HepG2 (cell line): Measurements from ENCODE around the gene SOST. TPM values are rescaled to one million over a fixed set of nuclear protein-coding genes. Genes with fewer than 3 reads are reported as not detected.

ENCODE experiments used
- ATF2 ChIP-seq: sonication (generic); formaldehyde crosslinking; IDR thresholded peaks from 2 replicates; pipeline ENCODE4 v1.4.0; 2020; ENCODE audit warnings: missing genetic modification reagents
- BRF2 ChIP-seq: sonication (generic); formaldehyde crosslinking; IDR thresholded peaks from 2 replicates; pipeline ENCODE4 v1.8.1; 2022; ENCODE audit warnings: mild to moderate bottlenecking, missing genetic modification reagents
- CENPT ChIP-seq: sonication (generic); formaldehyde crosslinking; IDR thresholded peaks from 2 replicates; pipeline ENCODE4 v1.8.0; 2022; ENCODE audit warnings: low read depth, mild to moderate bottlenecking, moderate library complexity, missing genetic modification reagents
- DMAP1 ChIP-seq: IDR thresholded peaks from 2 replicates; pipeline ENCODE4 v1.6.1; 2016
- HOXD1 ChIP-seq: sonication (generic); formaldehyde crosslinking; IDR thresholded peaks from 2 replicates; pipeline ENCODE4 v1.5.0; 2020; ENCODE audit warnings: missing genetic modification reagents
- KAT8 ChIP-seq: IDR thresholded peaks from 2 replicates; pipeline ENCODE4 v1.6.1; 2016; ENCODE audit warnings: missing genetic modification reagents, missing compliant biosample characterization
- MLXIP ChIP-seq: sonication (generic); formaldehyde crosslinking; IDR thresholded peaks from 2 replicates; pipeline ENCODE4 v1.9.0; 2021; ENCODE audit warnings: missing genetic modification reagents, borderline replicate concordance
- NCOA1 ChIP-seq: sonication (generic); formaldehyde crosslinking; IDR thresholded peaks from 2 replicates; pipeline ENCODE4 v1.9.0; 2021; ENCODE audit warnings: missing genetic modification reagents
- NRL ChIP-seq: sonication (generic); formaldehyde crosslinking; IDR thresholded peaks from 2 replicates; pipeline ENCODE4 v1.5.0; 2020; ENCODE audit warnings: missing genetic modification reagents, mild to moderate bottlenecking, moderate library complexity, borderline replicate concordance
- PHB2 ChIP-seq: fragments of 450-650 bp; IDR thresholded peaks from 2 replicates; pipeline ENCODE4 v1.6.1; 2018; ENCODE audit not compliant: partially characterized antibody
- SNAI1 ChIP-seq: sonication (generic); formaldehyde crosslinking; IDR thresholded peaks from 2 replicates; pipeline ENCODE4 v1.5.0; 2020; ENCODE audit warnings: mild to moderate bottlenecking, missing genetic modification reagents, borderline replicate concordance
- SNAPC4 ChIP-seq: sonication (generic); formaldehyde crosslinking; IDR thresholded peaks from 2 replicates; pipeline ENCODE4 v1.4.0; 2020; ENCODE audit warnings: mild to moderate bottlenecking, missing genetic modification reagents
- SNRNP70 ChIP-seq: fragments of 200-400 bp; formaldehyde crosslinking; IDR thresholded peaks from 2 replicates; pipeline ENCODE4 v1.6.1; 2017; ENCODE audit warnings: mild to moderate bottlenecking, low read depth, low read length, moderate library complexity
- TRIM24 ChIP-seq: sonication (generic); formaldehyde crosslinking; IDR thresholded peaks from 2 replicates; pipeline ENCODE4 v1.8.0; 2022; ENCODE audit warnings: mild to moderate bottlenecking, missing genetic modification reagents
- ZBTB7A ChIP-seq: sonication (generic); formaldehyde crosslinking; IDR thresholded peaks from 2 replicates; pipeline ENCODE4 v1.8.0; 2022; ENCODE audit warnings: mild to moderate bottlenecking, missing genetic modification reagents
- ZNF30 ChIP-seq: sonication (generic); formaldehyde crosslinking; IDR thresholded peaks from 2 replicates; pipeline ENCODE4 v1.5.0; 2020; ENCODE audit warnings: mild to moderate bottlenecking, missing genetic modification reagents
- ZNF543 ChIP-seq: sonication (generic); formaldehyde crosslinking; IDR thresholded peaks from 2 replicates; pipeline ENCODE4 v1.4.0; 2020; ENCODE audit warnings: mild to moderate bottlenecking, missing genetic modification reagents
- ZNF766 ChIP-seq: sonication (generic); formaldehyde crosslinking; IDR thresholded peaks from 2 replicates; pipeline ENCODE4 v1.5.0; 2020; ENCODE audit warnings: missing genetic modification reagents, borderline replicate concordance
- ZNF841 ChIP-seq: sonication (generic); formaldehyde crosslinking; IDR thresholded peaks from 2 replicates; pipeline ENCODE4 v1.8.1; 2023; ENCODE audit warnings: missing genetic modification reagents, borderline replicate concordance
- polyA plus RNA-seq, 8 experiments: library from polyadenylated mRNA; depleted of rRNA in 3 of 8; stranded (reverse) in 7 of 8; unstranded in 1 of 8; fragments of >200 nt; fragmentation: Illumina TruSeq in 4 of 8; extraction: Trizol in 4 of 8; gene quantifications; 2 replicates each; pipeline versions ENCODE4 v1.2.1 to v1.2.3, GENCODE V29; 2011 to 2016; ENCODE audit warnings: low read depth in 4 of 8, missing spikeins in 1 of 8, mixed read lengths in 1 of 8; ENCODE audit not compliant: insufficient read depth in 1 of 8
- total RNA-seq, 5 experiments: library from RNA; depleted of rRNA; stranded (reverse); fragments of >200 nt; fragmentation: Illumina TruSeq; extraction: Trizol; gene quantifications; 2 replicates each; pipeline ENCODE4 v1.2.3, GENCODE V29; 2016; ENCODE audit warnings: low read depth in 1 of 5

The SOST gene
- total and polyA plus RNA-seq, 2 of the 13 experiments (the other 11 are each of a cell fraction or from before 2014, with no cell fraction given): not detected

GRCh38 chr17:43778337-43779144 lies 19.9 kb upstream of the SOST start, which contains the start of gene DUSP3 (continued):
- TF ChIP-seq SNAPC4 (CRISPR knock-in tag) (no peak), SNAI1 (CRISPR knock-in tag) (peak; percentile 5; the same call in 1 of the 2 replicates), CENPT (CRISPR knock-in tag) (peak; percentile 92), DMAP1 (CRISPR knock-in tag) (peak; percentile 93), PHB2 (no peak), SNRNP70 (no peak), NRL (CRISPR knock-in tag) (peak; percentile 35; the same call in 1 of the 2 replicates), KAT8 (peak; percentile 63), ZNF766 (CRISPR knock-in tag) (peak; percentile 77; the same call in 1 of the 2 replicates), TRIM24 (CRISPR knock-in tag) (no peak), ZNF543 (CRISPR knock-in tag) (peak; percentile 82), HOXD1 (CRISPR knock-in tag) (peak; percentile 86; the same call in 1 of the 2 replicates), MLXIP (CRISPR knock-in tag) (no peak; the same call in 1 of the 2 replicates), ZBTB7A (no peak), NCOA1 (peak; percentile 88; the same call in 1 of the 2 replicates), ATF2 (peak; percentile 95), ZNF30 (CRISPR knock-in tag) (peak; percentile 59; the same call in 1 of the 2 replicates), BRF2 (CRISPR knock-in tag) (no peak), ZNF841 (no peak)
